Measurements from ENCODE around the gene RNF175.

RNF175 gene

DNA sequence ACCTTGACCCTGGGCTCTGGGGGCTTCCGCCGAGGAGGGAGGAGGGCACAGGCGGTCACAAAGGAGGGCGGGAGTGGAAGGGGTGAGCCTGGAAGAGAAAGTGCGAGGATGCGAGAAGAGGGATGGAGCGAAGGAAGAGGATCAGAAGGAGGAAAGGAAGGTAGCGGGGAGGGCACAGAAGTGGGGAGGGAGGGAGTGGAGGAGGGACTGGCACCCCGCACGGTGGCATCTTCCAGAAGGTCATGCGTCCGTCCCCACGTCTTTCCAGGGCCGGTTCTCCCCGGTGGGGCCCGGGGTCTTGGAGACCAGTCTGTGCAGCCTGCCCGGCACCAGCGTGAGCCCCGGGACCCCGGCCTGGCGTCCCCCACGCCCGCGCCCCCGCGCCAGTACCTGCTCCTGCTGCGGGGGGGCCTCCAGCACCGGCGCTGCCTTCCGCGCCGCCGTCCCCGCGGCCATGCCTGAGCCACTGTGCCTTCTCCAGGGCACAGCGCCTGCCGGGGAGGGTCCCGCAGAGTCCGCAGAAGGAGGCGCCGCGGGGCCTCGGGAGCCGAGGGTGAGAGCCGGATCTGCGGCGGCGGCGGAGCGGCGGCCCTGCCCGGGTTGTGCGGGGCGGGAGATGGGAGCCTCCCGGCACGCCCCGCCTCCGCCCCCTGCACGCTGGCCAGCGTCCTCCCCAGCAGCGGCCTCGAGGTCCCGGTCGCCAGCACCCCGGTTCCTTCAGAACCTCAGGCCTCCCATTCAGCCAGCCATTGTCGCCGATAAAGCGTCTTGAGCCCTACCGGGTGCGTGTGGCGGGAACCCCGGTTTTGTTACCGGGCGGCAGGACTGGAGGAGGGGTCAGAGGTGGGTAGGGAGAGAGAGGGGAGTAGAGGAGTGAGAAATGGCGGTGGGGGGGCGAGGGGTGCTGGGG, at the start of gene RNF175:
RNF175 (minus strand) TSS at position 618 of the 910 bp plus-strand sequence; CDS start at position 456, 162 bp downstream.
- H3K27me3 ChIP-seq (ENCODE audit: control insufficient read depth in 1 of 2, insufficient read depth in 2 of 2, low read length in 2 of 2) = peaks cover 0 to 12% of the 10 kb centered on the region in 2 donors
- H3K4me3 ChIP-seq (ENCODE audit: low read depth in 1 of 2, low read length in 2 of 2) = peak within 1 kb of the TSS; percentile 56 to 58
- H3K27ac ChIP-seq (ENCODE audit: low read depth, low read length) = no peak within 1 kb of the TSS
- no peaks in the 10 kb centered on the region for H3K36me3 ChIP-seq (ENCODE audit: insufficient read depth, low read length)
- H3K4me1 ChIP-seq (ENCODE audit: insufficient read depth, low read length) = peaks cover 4% of the 10 kb centered on the region
- H3K9ac ChIP-seq (ENCODE audit: low read length) = no peak within 1 kb of the TSS
- no peaks in the 10 kb centered on the region for H3K9me3 ChIP-seq (ENCODE audit: low read length)

DNA sequence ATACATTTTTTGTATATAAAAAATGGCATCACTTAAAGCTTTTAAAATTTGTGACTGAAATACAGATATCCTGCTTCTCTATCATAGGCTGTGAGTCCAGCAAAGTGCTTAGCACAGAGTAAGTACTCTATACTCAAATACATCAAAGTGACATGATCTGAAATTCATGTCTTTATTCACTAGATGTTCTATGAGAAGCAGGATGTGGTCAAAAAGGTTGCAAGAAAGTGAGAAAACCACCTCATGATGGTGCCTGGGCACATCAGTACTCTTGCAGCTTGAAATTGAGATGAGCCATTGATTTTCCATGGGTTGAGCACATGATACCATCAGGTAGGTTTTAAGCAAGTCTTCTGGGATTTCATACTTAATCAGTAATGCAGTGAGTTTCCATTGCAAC, 49.5 kb upstream of the RNF175 start:
- Histone ChIP-seq H3K36me3 (ENCODE audit: insufficient read depth, low read length) (no peaks in the 10 kb centered on the region), H3K9me3 (ENCODE audit: low read length) (no peaks in the 10 kb centered on the region), H3K9ac (ENCODE audit: low read length) (no peak overlapping the region), H3K4me1 (ENCODE audit: insufficient read depth, low read length) (no peaks in the 10 kb centered on the region), H3K27me3 (ENCODE audit: control insufficient read depth in 1 of 2, insufficient read depth in 2 of 2, low read length in 2 of 2) (no peaks in the 10 kb centered on the region), H3K4me3 (ENCODE audit: low read depth in 1 of 2, low read length in 2 of 2) (no peak overlapping the region), H3K27ac (ENCODE audit: low read depth, low read length) (no peak overlapping the region)

DNA sequence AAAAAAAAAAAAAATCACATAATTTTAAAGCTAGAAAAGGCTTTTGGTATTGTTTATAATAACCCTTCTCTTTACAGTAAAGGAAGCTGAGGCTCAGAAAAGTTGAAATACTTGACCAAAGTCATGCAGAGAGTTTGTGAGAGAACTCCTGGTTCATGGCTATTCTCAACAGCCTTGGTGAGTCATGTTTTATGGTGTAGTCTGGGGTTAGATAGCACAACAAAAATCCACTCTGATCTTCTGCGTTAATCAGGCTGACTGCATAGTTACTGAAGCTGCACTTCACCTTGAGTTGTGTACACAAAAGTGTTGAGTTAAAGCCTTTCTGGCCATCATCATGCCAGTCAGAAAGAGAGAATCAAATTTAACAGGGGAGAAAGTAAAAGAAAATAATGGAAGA, 48.4 kb upstream of the RNF175 start:
- Histone ChIP-seq H3K4me3 (ENCODE audit: low read depth in 1 of 2, low read length in 2 of 2) (no peak overlapping the region), H3K27ac (ENCODE audit: low read depth, low read length) (no peak overlapping the region), H3K36me3 (ENCODE audit: insufficient read depth, low read length) (no peaks in the 10 kb centered on the region), H3K27me3 (ENCODE audit: control insufficient read depth in 1 of 2, insufficient read depth in 2 of 2, low read length in 2 of 2) (no peaks in the 10 kb centered on the region), H3K9ac (ENCODE audit: low read length) (no peak overlapping the region), H3K4me1 (ENCODE audit: insufficient read depth, low read length) (no peaks in the 10 kb centered on the region), H3K9me3 (ENCODE audit: low read length) (no peaks in the 10 kb centered on the region)

- no peak overlapping the region for H3K27ac ChIP-seq (ENCODE audit: low read depth, low read length)
- H3K9ac ChIP-seq (ENCODE audit: low read length) = no peak overlapping the region
- H3K4me1 ChIP-seq (ENCODE audit: insufficient read depth, low read length) = no peaks in the 10 kb centered on the region
- H3K9me3 ChIP-seq (ENCODE audit: low read length) = no peaks in the 10 kb centered on the region
- H3K4me3 ChIP-seq (ENCODE audit: low read depth in 1 of 2, low read length in 2 of 2) = no peak overlapping the region
- no peaks in the 10 kb centered on the region for H3K27me3 ChIP-seq (ENCODE audit: control insufficient read depth in 1 of 2, insufficient read depth in 2 of 2, low read length in 2 of 2)
- H3K36me3 ChIP-seq (ENCODE audit: insufficient read depth, low read length) = no peaks in the 10 kb centered on the region
Measured at GRCh38 chr4:153806073-153806472, 46.2 kb upstream of the RNF175 start.

- no peak overlapping the region for H3K27ac ChIP-seq (ENCODE audit: low read depth, low read length)
- H3K27me3 ChIP-seq (ENCODE audit: control insufficient read depth in 1 of 2, insufficient read depth in 2 of 2, low read length in 2 of 2) = no peaks in the 10 kb centered on the region
- H3K4me1 ChIP-seq (ENCODE audit: insufficient read depth, low read length) = no peaks in the 10 kb centered on the region
- no peak overlapping the region for H3K9ac ChIP-seq (ENCODE audit: low read length)
- no peaks in the 10 kb centered on the region for H3K9me3 ChIP-seq (ENCODE audit: low read length)
- no peak overlapping the region for H3K4me3 ChIP-seq (ENCODE audit: low read depth in 1 of 2, low read length in 2 of 2)
- no peaks in the 10 kb centered on the region for H3K36me3 ChIP-seq (ENCODE audit: insufficient read depth, low read length)
Measured at GRCh38 chr4:153804722-153805121, 44.9 kb upstream of the RNF175 start.

DNA sequence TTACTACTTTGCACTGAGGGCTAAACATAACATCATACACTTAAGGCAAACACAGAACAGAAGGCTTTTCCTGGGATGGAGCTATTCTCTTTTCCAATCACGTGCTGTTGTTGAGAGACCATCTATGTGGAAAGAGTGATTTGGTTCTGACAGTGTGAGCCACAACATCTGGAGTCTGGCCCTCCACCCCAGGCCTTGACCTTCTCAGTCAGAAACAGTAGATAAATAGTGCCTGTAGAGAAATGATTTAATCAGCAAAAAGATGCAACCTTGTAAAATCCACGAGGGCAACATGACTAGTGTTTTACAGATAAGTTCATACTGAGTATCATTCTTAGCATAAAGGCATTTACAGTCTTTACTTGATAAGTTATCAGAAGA, 39.9 kb upstream of the RNF175 start:
- no peak overlapping the region for H3K27ac ChIP-seq (ENCODE audit: low read depth, low read length)
- no peak overlapping the region for H3K4me3 ChIP-seq (ENCODE audit: low read depth in 1 of 2, low read length in 2 of 2)
- no peaks in the 10 kb centered on the region for H3K9me3 ChIP-seq (ENCODE audit: low read length)
- H3K9ac ChIP-seq (ENCODE audit: low read length) = no peak overlapping the region
- no peaks in the 10 kb centered on the region for H3K4me1 ChIP-seq (ENCODE audit: insufficient read depth, low read length)
- H3K36me3 ChIP-seq (ENCODE audit: insufficient read depth, low read length) = no peaks in the 10 kb centered on the region
- H3K27me3 ChIP-seq (ENCODE audit: control insufficient read depth in 1 of 2, insufficient read depth in 2 of 2, low read length in 2 of 2) = no peaks in the 10 kb centered on the region

DNA sequence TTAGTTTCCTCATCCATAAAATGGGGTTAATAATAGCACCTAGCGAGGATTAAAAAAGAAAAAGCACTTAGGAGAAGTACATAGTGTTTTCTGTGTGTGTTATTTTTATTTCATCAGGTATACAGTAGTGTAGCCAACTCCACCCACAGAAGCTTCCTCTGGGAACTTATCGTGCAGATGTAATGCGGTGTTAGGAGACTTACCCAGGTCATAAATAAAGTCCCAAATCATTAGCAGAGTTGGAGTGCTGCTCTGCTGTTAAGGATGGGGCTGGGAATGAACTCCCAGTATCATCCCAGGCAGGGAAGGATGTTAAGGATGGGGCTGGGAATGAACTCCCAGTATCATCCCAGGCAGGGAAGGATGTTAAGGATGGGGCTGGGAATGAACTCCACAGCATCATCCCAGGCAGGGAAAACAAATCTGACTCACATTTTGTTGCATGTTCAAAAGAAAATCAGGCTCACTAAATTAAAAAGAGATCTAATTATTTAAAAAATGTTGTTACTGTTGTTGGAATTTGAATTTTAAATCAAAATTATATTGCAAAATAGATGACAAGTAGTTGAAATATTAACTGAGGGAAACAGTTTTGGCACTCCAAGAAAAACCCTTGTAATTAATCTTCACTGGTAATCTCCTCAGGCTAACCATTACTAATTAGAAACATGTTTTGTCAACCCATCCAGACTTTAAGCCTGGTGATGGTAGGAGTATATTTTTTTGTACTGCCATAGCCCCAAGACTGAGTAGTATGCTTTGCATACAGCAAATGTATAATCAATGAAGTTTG, 39.3 kb upstream of the RNF175 start:
- Histone ChIP-seq H3K9ac (ENCODE audit: low read length) (no peak overlapping the region), H3K27me3 (ENCODE audit: control insufficient read depth in 1 of 2, insufficient read depth in 2 of 2, low read length in 2 of 2) (peaks cover 0 to 2% of the 10 kb centered on the region in 2 donors), H3K36me3 (ENCODE audit: insufficient read depth, low read length) (no peaks in the 10 kb centered on the region), H3K4me1 (ENCODE audit: insufficient read depth, low read length) (no peaks in the 10 kb centered on the region), H3K27ac (ENCODE audit: low read depth, low read length) (no peak overlapping the region), H3K9me3 (ENCODE audit: low read length) (no peaks in the 10 kb centered on the region), H3K4me3 (ENCODE audit: low read depth in 1 of 2, low read length in 2 of 2) (no peak overlapping the region)

GRCh38 chr4:153798420-153798819, 38.6 kb upstream of the RNF175 start:
- Histone ChIP-seq H3K4me3 (ENCODE audit: low read depth in 1 of 2, low read length in 2 of 2) (no peak overlapping the region), H3K27me3 (ENCODE audit: control insufficient read depth in 1 of 2, insufficient read depth in 2 of 2, low read length in 2 of 2) (peaks cover 4 to 6% of the 10 kb centered on the region in 2 donors), H3K36me3 (ENCODE audit: insufficient read depth, low read length) (no peaks in the 10 kb centered on the region), H3K27ac (ENCODE audit: low read depth, low read length) (no peak overlapping the region), H3K4me1 (ENCODE audit: insufficient read depth, low read length) (no peaks in the 10 kb centered on the region), H3K9ac (ENCODE audit: low read length) (no peak overlapping the region), H3K9me3 (ENCODE audit: low read length) (no peaks in the 10 kb centered on the region)

GRCh38 chr4:153794006-153794405, 34.2 kb upstream of the RNF175 start:
- H3K36me3 ChIP-seq (ENCODE audit: insufficient read depth, low read length) = no peaks in the 10 kb centered on the region
- H3K9me3 ChIP-seq (ENCODE audit: low read length) = no peaks in the 10 kb centered on the region
- peaks cover 40 to 48% of the 10 kb centered on the region in 2 donors for H3K27me3 ChIP-seq (ENCODE audit: control insufficient read depth in 1 of 2, insufficient read depth in 2 of 2, low read length in 2 of 2)
- peaks cover 24% of the 10 kb centered on the region for H3K4me1 ChIP-seq (ENCODE audit: insufficient read depth, low read length)
- no peak overlapping the region for H3K4me3 ChIP-seq (ENCODE audit: low read depth in 1 of 2, low read length in 2 of 2)
- no peak overlapping the region for H3K9ac ChIP-seq (ENCODE audit: low read length)
- no peak overlapping the region for H3K27ac ChIP-seq (ENCODE audit: low read depth, low read length)

GRCh38 chr4:153792618-153793247, 32.9 kb upstream of the RNF175 start:
- H3K27me3 ChIP-seq (ENCODE audit: control insufficient read depth in 1 of 2, insufficient read depth in 2 of 2, low read length in 2 of 2) = peaks cover 40 to 59% of the 10 kb centered on the region in 2 donors

More at GRCh38 chr4:153792618-153793247, 32.9 kb upstream of the RNF175 start:
- Histone ChIP-seq H3K9me3 (ENCODE audit: low read length) (no peaks in the 10 kb centered on the region), H3K27ac (ENCODE audit: low read depth, low read length) (no peak overlapping the region), H3K9ac (ENCODE audit: low read length) (no peak overlapping the region), H3K36me3 (ENCODE audit: insufficient read depth, low read length) (no peaks in the 10 kb centered on the region), H3K4me1 (ENCODE audit: insufficient read depth, low read length) (peaks cover 25% of the 10 kb centered on the region), H3K4me3 (ENCODE audit: low read depth in 1 of 2, low read length in 2 of 2) (peak overlapping the region; percentile 3 to 64)

All from muscle layer of colon (tissue), 2 donors.